Measurements from ENCODE around the gene ITCH. TPM values are rescaled to one million over a fixed set of nuclear protein-coding genes. Genes with fewer than 3 reads are reported as not detected.
"Not testable (repeated sequence)": the region's sequence is repeated elsewhere in the genome, so short reads cannot be mapped to it uniquely, and the experiment has no call there.

Gene ITCH
- total and polyA plus RNA-seq, 7 donors: 16.3 to 60.6 (median 50.2) TPM

DNA sequence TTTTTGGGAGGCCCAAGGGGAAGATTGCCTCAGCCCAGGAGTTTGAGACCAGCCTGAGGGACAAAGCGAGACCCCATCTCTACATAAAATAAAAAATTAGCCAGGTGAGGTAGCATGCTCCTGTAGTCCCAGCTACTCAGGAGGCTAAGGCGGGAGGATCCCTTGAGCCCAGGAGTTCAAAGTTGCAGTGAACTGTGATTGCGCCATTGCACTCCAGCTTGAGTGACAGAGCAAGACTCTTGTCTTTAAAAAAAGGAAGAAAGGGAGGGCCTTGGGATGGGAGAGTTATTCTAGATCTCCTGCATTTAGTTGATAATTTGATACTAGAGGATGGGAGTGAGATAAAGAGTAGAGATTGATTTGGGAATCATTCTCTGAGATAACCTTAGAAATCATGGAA is 68.1 kb downstream of the ITCH start:
- TF ChIP-seq POLR2AphosphoS5 (IDR thresholded peaks at IDR 0.05) (no peak), EP300 (IDR thresholded peaks at IDR 0.05) (no peak), CTCF (IDR thresholded peaks at IDR 0.05) (no peak), POLR2A (IDR thresholded peaks at IDR 0.05) (no peak)
- no peaks in the 10 kb centered on the region for H3K9me3 ChIP-seq
- intact Hi-C loops (cut with DNase I): no loop called here
- H3K4me1 ChIP-seq: no peaks in the 10 kb centered on the region
- H3K27ac ChIP-seq: no peak overlapping the region
- WGBS, 2 donors: 96 to 97% methylated on average over 3 of the region's 3 CpGs
- peaks cover 0 to 22% (median 0%) of the 10 kb centered on the region in 4 donors for H3K36me3 ChIP-seq
- no peak for DNase-seq
- H3K4me3 ChIP-seq: no peak overlapping the region
- H3K27me3 ChIP-seq: no peaks in the 10 kb centered on the region

- H3K4me1 ChIP-seq; H3K4me3 ChIP-seq; H3K27ac ChIP-seq; H3K9me3 ChIP-seq; DNase-seq; H3K27me3 ChIP-seq; intact Hi-C loops (cut with DNase I): not testable (repeated sequence)
- peaks cover 0 to 18% (median 0%) of the 10 kb centered on the region in 4 donors for H3K36me3 ChIP-seq
- 95 to 96% methylated on average over 6 of the region's 6 CpGs for WGBS, 2 donors
Observed at GRCh38 chr20:34432663-34433062, 69.6 kb downstream of the ITCH start.

GRCh38 chr20:34433391-34433790 is 70.3 kb downstream of the ITCH start:
- Histone ChIP-seq H3K36me3 (peaks cover 0 to 21% (median under 1%) of the 10 kb centered on the region in 4 donors), H3K27me3 (no peaks in the 10 kb centered on the region), H3K9me3 (no peaks in the 10 kb centered on the region), H3K4me3 (no peak overlapping the region), H3K27ac (no peak overlapping the region), H3K4me1 (peaks cover 0 to 7% (median 0%) of the 10 kb centered on the region in 4 donors)
- intact Hi-C loops (cut with DNase I): no loop called here
- 99% methylated on average over 5 of the region's 5 CpGs for WGBS, 2 donors
- TF ChIP-seq CTCF (IDR thresholded peaks at IDR 0.05) (no peak), POLR2A (IDR thresholded peaks at IDR 0.05) (no peak), EP300 (IDR thresholded peaks at IDR 0.05) (no peak), POLR2AphosphoS5 (IDR thresholded peaks at IDR 0.05) (no peak)
- no peak for DNase-seq

DNA sequence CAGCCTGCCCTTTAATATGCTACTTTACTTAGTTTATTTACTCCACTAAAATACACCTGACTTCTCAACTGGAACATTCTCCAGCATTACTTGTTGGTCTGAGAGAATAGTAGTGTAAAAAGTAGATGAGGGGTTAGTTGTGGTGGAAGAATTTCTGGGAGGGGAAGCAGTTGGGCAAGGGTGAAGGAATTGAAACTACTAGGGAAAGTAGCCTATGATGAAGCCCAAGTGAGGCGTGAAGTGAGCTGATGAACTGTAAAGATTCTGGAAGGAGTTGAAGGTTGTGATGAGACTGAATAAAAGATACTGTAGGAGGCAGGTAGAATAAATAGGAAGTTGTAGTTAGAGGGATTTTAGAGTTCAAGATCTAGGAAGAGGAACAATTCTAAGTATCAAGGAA is 72.5 kb downstream of the ITCH start:
- Histone ChIP-seq H3K9me3 (no peaks in the 10 kb centered on the region), H3K27me3 (no peaks in the 10 kb centered on the region), H3K4me3 (no peak overlapping the region), H3K4me1 (peaks cover 0 to 7% (median 0%) of the 10 kb centered on the region in 4 donors), H3K27ac (no peak overlapping the region), H3K36me3 (peaks cover 0 to 36% (median 15%) of the 10 kb centered on the region in 4 donors)
- WGBS, 2 donors: 76 to 95% methylated on average over 1 of the region's 1 CpG
- intact Hi-C loops (cut with DNase I): no loop called here
- DNase-seq: no peak
- TF ChIP-seq POLR2A (IDR thresholded peaks at IDR 0.05): no peak
- no peak for TF ChIP-seq CTCF (IDR thresholded peaks at IDR 0.05)
- no peak for TF ChIP-seq EP300 (IDR thresholded peaks at IDR 0.05)
- TF ChIP-seq POLR2AphosphoS5 (IDR thresholded peaks at IDR 0.05): no peak

GRCh38 chr20:34437330-34437986 is 74.4 kb downstream of the ITCH start:
- Histone ChIP-seq H3K27me3 (no peaks in the 10 kb centered on the region), H3K36me3 (peaks cover 8 to 54% (median 25%) of the 10 kb centered on the region in 4 donors), H3K9me3 (no peaks in the 10 kb centered on the region), H3K4me1 (peaks cover 0 to 7% (median 0%) of the 10 kb centered on the region in 4 donors), H3K4me3 (no peak overlapping the region), H3K27ac (no peak overlapping the region)
- TF ChIP-seq CTCF (IDR thresholded peaks at IDR 0.05) (no peak), POLR2A (IDR thresholded peaks at IDR 0.05) (no peak), POLR2AphosphoS5 (IDR thresholded peaks at IDR 0.05) (no peak), EP300 (IDR thresholded peaks at IDR 0.05) (no peak)
- intact Hi-C loops (cut with DNase I): no loop called here
- DNase-seq: no peak
- WGBS, 2 donors: 84 to 93% methylated on average over 6 of the region's 6 CpGs

Measured in sigmoid colon (tissue), 7 donors.